ENCODE results near the gene SIM2.

GRCh38 chr21:36747815-36748383, 49.0 kb downstream of the SIM2 start:
- no peak for TF ChIP-seq POLR2A (IDR thresholded peaks at IDR 0.05)
- TF ChIP-seq, protein P1, sequence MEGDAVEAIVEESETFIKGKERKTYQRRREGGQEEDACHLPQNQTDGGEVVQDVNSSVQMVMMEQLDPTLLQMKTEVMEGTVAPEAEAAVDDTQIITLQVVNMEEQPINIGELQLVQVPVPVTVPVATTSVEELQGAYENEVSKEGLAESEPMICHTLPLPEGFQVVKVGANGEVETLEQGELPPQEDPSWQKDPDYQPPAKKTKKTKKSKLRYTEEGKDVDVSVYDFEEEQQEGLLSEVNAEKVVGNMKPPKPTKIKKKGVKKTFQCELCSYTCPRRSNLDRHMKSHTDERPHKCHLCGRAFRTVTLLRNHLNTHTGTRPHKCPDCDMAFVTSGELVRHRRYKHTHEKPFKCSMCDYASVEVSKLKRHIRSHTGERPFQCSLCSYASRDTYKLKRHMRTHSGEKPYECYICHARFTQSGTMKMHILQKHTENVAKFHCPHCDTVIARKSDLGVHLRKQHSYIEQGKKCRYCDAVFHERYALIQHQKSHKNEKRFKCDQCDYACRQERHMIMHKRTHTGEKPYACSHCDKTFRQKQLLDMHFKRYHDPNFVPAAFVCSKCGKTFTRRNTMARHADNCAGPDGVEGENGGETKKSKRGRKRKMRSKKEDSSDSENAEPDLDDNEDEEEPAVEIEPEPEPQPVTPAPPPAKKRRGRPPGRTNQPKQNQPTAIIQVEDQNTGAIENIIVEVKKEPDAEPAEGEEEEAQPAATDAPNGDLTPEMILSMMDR (IDR thresholded peaks at IDR 0.05) = peak in 1 of 2 donors; percentile 5
- TF ChIP-seq EP300 (IDR thresholded peaks at IDR 0.05) = no peak

Data from suprapubic skin (tissue), 3 donors.